HG02943 (cell line): ENCODE data around the gene IGF2BP2.
"Not testable (repeated sequence)": the region's sequence is repeated elsewhere in the genome, so short reads cannot be mapped to it uniquely, and the experiment has no call there.

Experiments
- ATAC-seq: cut with Tn5 transposase; IDR thresholded peaks from one replicate; pipeline ENCODE4 v1.9.1; 2021; ENCODE audit warnings: mild to moderate bottlenecking, low read depth, moderate library complexity; ENCODE audit not compliant: unreplicated experiment

The IGF2BP2 gene

GRCh38 chr3:185649414-185649813 is 175.4 kb downstream of the IGF2BP2 start:
- no peak for ATAC-seq

- ATAC-seq = no peak
Measured at GRCh38 chr3:185648396-185648795, 176.4 kb downstream of the IGF2BP2 start.

DNA sequence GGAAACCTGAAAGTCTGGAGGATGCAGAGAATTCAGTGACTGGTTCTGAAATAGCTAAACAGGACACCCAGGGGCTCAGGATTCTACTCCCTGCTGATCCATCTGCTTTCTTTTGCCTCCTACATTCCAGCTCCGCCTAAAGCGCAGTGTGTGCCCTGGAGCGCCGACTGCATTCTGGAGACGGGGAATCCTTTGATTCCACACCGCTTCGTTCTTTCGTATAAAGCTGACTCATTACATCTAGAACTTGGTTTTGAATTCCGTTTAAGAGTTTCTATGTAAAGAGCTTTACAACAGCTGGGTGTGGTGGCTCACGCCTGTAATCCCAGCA is 177.0 kb downstream of the IGF2BP2 start:
- no peak for ATAC-seq

- ATAC-seq = no peak
Measured at GRCh38 chr3:185647134-185647879, 177.5 kb downstream of the IGF2BP2 start.

DNA sequence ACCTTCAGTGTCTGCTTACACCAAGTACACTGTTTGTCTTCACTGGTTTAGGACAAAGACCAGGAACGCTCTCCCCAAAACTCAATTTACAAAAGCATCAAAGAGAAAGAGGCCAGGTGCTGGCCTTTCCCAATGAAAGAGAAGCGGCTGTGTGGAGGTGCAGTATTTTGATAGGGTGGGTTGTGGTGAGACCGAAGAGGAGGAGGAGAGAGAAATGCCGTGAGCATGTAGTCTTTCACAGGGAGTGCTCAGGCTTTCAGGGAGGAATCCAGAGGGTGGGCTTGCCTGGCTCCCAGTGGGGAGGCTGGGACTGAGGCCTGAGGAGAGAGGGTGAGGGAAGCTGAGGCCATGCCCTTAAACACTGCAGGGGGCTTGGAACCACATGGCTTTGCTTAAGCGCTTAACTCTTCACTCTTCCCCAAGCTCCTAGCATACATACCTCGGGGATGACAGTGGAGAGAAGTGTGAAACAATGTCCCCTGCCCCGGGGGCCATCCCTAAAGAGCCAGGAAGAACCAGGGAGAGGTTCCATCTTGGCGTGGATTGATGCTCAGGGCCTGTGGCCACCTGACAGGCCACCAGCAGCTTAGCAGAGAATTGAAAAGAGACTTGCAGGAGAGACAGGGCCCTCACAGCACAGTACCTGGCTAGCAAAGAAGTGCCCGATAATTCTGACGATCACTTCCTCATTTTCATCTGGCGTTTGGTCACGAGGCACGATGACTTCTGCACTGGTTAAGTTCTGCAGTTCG is 178.3 kb downstream of the IGF2BP2 start:
- no peak for ATAC-seq

- ATAC-seq = no peak
Measured at GRCh38 chr3:185645596-185646381, 179.1 kb downstream of the IGF2BP2 start.

- ATAC-seq = not testable (repeated sequence)
Measured at GRCh38 chr3:185645191-185645590, 179.7 kb downstream of the IGF2BP2 start.

DNA sequence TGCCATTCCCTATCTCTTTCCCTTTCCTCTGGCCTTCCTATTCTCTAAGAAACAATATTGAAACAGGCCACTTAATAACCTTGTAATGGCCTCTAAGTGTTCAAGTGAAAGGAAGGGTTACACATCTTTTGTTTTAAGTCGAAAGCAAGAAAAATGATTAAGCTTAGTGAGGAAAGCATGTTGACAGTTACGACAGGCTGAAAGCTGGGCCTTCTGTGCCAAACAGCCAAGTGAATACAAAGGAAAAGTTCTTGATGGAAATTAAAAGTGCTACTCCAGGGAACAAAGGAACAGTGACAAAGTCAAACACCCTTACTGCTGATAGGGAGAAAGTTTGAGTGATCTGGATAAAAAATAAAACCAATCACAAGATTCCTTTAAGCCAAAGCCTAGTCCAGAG is 184.5 kb downstream of the IGF2BP2 start:
- ATAC-seq = no peak

GRCh38 chr3:185639632-185640206 is 185.1 kb downstream of the IGF2BP2 start:
- no peak for ATAC-seq

DNA sequence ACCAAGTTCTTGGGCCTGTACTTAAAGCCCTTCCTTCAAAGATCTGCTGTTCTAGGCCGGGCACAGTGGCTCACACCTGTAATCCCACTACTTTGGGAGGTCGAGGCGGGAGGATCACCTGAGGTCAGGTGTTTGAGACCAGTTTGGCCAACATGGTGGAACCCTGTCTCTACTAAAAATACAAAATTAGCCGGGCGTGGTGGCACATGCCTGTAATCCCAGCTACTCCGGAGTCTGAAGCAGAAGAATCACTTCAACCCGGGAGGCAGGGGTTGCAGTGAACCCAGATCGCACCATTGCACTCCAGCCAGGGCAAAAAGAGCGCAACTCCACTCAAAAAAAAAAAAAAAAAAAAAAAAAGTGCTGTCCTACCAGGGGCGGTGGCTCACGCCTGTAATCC is 186.2 kb downstream of the IGF2BP2 start:
- not testable (repeated sequence) for ATAC-seq

DNA sequence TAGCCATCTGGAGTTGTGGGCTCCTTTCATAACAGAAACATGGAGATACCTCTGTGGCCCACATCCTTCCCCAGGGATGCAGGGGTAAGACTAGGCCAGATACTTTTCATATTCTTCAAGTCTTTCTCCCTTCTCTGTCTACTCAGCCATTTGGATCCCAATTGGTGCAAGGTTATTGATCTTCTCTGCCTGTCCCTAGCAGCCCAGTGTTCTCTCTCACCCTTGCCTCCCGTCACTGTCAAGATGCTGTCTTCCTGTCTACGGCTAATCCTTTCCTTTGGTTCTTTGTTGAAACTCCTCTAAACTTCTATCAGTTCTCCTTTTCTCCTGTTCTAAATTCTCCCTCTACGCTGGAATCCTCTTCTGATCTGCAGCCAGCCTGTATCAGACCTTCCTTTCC is 187.5 kb downstream of the IGF2BP2 start:
- ATAC-seq = no peak

- no peak for ATAC-seq
Measured at GRCh38 chr3:185632996-185633395, 191.8 kb downstream of the IGF2BP2 start.

GRCh38 chr3:185631508-185632206 is 193.2 kb downstream of the IGF2BP2 start:
- no peak for ATAC-seq

DNA sequence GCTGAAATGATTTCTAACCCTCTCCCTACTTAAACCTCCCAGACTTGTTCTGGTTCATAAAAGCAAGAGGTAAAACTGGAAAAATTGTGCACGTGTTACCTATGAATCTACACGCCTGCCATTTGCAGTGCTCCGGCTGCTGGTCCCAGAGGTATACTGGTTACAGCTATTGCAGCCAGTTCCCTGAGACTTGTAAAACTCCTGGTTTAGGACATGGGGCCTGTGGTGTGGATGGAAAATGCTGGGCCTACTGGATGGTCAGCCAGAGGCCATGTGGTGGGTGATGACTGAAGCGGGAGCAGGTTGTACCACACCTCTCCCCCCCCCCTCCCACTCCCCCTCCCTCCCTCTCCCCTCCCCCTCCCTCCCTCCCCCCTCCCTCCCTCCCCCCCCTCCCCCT is 193.7 kb downstream of the IGF2BP2 start:
- no peak for ATAC-seq

GRCh38 chr3:185630182-185630622 is 194.6 kb downstream of the IGF2BP2 start:
- no peak for ATAC-seq

GRCh38 chr3:185629554-185630181 is 195.2 kb downstream of the IGF2BP2 start:
- ATAC-seq = no peak

DNA sequence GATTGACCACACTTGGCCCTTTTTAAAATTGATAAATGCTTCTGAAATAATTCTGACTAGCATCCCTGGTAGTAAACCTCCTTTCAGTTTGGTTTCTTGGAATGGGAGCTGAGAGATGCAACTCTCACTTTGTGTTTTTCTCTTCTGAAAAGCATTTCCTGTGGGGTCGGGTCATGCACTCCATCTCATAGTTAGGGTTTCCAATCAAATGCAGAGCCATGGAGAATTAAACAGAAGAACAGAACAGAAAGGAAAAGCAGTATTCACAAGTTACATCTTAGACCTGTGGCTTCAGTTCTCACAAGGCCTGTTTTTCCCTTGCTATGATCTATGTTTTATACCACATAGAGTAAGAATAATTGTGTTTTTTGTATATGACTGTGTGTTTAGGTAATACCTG is 199.1 kb downstream of the IGF2BP2 start:
- no peak for ATAC-seq

DNA sequence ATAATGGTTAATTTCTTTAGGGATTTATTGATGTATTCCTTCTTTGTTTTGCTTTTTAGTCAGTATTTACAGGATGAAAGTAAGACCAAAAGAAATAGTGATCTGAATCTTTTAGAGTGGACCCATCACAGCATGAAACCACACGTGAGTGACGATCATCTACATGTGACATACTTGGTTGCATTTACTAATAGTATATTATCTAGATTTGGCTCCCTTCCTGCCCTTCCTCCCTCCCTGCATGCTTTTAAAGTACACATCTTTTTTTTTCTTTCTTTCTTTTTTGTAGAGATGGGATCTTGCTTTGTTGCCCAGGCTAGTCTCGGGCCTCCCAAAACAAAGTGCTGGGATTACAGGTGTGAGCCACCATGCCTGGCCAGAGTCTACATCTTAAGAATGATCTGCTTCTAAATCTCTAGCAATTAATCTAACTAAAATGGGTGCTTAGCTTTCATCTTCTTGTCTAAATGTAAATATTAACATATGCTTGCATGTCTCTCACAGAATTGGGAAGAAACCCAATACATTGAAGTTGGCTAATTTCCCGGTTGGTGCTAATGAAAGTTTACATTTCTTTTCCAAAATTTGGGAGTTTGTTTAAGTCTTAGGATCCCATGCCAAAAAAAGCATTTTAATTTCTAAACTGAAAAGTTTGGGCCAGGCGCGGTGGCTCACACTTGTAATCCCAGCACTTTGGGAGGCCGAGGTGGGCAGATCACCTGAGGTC is 200.7 kb downstream of the IGF2BP2 start:
- no peak for ATAC-seq

GRCh38 chr3:185613016-185613415 is 211.8 kb downstream of the IGF2BP2 start:
- ATAC-seq = no peak
